Measurements from ENCODE around the gene C19orf85.

DNA sequence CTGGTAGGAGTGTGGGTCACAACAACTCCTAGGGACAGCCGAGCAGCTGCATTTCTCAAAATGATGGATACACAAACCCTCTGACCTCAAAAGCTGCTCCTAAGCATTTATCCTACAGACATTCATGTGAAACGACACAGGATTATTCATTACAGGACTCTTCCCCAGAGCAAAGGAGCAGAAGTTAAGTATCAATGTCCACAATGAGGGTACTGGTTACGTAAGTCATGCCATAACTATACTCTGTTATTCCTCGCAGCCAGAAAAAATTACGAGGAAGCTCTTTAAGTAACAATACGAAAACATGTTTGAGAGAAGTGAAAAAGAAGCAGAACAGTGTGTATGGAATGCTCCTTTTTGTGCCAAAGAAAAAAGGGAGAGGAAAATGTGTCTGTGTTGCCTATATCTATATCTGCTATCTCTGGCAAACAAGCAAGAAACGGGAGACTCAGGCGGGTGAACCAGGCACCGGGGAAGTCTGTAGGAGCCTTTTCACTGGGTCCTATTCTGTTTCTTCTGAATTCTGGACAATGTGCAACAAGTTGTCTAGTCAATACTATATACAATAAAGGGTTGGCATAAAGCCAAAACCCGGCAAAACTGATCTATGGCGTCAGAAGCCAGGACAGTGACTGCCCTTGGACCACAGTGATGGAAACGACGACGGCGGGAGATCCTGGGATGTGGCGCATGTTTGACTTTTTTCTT, 4.4 kb downstream of the C19orf85 start:
- TF ChIP-seq, protein P1, sequence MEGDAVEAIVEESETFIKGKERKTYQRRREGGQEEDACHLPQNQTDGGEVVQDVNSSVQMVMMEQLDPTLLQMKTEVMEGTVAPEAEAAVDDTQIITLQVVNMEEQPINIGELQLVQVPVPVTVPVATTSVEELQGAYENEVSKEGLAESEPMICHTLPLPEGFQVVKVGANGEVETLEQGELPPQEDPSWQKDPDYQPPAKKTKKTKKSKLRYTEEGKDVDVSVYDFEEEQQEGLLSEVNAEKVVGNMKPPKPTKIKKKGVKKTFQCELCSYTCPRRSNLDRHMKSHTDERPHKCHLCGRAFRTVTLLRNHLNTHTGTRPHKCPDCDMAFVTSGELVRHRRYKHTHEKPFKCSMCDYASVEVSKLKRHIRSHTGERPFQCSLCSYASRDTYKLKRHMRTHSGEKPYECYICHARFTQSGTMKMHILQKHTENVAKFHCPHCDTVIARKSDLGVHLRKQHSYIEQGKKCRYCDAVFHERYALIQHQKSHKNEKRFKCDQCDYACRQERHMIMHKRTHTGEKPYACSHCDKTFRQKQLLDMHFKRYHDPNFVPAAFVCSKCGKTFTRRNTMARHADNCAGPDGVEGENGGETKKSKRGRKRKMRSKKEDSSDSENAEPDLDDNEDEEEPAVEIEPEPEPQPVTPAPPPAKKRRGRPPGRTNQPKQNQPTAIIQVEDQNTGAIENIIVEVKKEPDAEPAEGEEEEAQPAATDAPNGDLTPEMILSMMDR (conservative IDR thresholded peaks at IDR 0.05; ENCODE audit: low read depth, low read length): no peak
- TF ChIP-seq EZH2 (IDR thresholded peaks at IDR 0.05; ENCODE audit: low read length, unreplicated experiment): no peak
- no peak for TF ChIP-seq EZH2phosphoT487 (IDR thresholded peaks at IDR 0.05; ENCODE audit: borderline replicate concordance, low read length)

Data from PC-3 (cell line).